RWPE1 (cell line): ENCODE measurements around the gene ZCCHC8.
"Not testable (repeated sequence)": the region's sequence is repeated elsewhere in the genome, so short reads cannot be mapped to it uniquely, and the experiment has no call there.

Experiments
- CTCF ChIA-PET: fragments of 350-600 bp; sonication (Branson Sonifier 250); formaldehyde crosslinking; extraction: SDS; loops from one replicate; lab custom pipeline; 2021; lab: Yijun Ruan, JAX
- POLR2A ChIA-PET: fragments of 400-600 bp; formaldehyde crosslinking; extraction: SDS; loops from one replicate; lab custom pipeline; 2020; ENCODE audit warnings: antibody characterized with exemption; ENCODE audit not compliant: low non-redundant PET; lab: Yijun Ruan, JAX
- DNase-seq: peaks from one replicate; pipeline ENCODE4 v3.0.0; 2012; ENCODE audit warnings: low spot score
- H3K27ac ChIP-seq: fragments of 450-650 bp; 2 replicates; pipeline ENCODE4 v1.5.1; 2017
- CTCF ChIP-seq: fragments of 450-650 bp; conservative IDR thresholded peaks from 2 replicates; pipeline ENCODE4 v1.5.1; 2017; ENCODE audit warnings: low read depth, mild to moderate bottlenecking

Gene ZCCHC8

GRCh38 chr12:122515275-122515674 lies 14.5 kb upstream of the ZCCHC8 start:
- ChIA-PET POLR2A (no interaction called here), CTCF (interaction anchor here (0.6 kb wide), 1 partner anchor 13 kb away, joined by 4 read pairs; no protein-coding TSS in a partner anchor)
- no peak for DNase-seq
- no peak for TF ChIP-seq CTCF
- no peak overlapping the region; the same call in 1 of the 2 replicates for H3K27ac ChIP-seq

- no peak for DNase-seq
Measured at GRCh38 chr12:122513660-122514059, 12.9 kb upstream of the ZCCHC8 start.

GRCh38 chr12:122513028-122513427 lies 12.3 kb upstream of the ZCCHC8 start:
- DNase-seq, CTCF ChIA-PET, H3K27ac ChIP-seq: not testable (repeated sequence)
- POLR2A ChIA-PET, result interaction anchor here (0.6 kb wide), 1 partner anchor 240 kb away, joined by 4 read pairs; the partner anchor contains the start of gene DENR

More at GRCh38 chr12:122513660-122514059, 12.9 kb upstream of the ZCCHC8 start:
- ChIA-PET POLR2A (no interaction called here), CTCF (no interaction called here)
- H3K27ac ChIP-seq, result no peak overlapping the region
- no peak for TF ChIP-seq CTCF

GRCh38 chr12:122508163-122508562 lies 7.4 kb upstream of the ZCCHC8 start:
- POLR2A ChIA-PET, result no interaction called here
- no peak for DNase-seq
- H3K27ac ChIP-seq, result no peak overlapping the region
- CTCF ChIA-PET, result no interaction called here
- no peak for TF ChIP-seq CTCF

- no peak for DNase-seq
- ChIA-PET CTCF (no interaction called here), POLR2A (no interaction called here)
- H3K27ac ChIP-seq, result no peak overlapping the region
- TF ChIP-seq CTCF, result no peak
Measured at GRCh38 chr12:122506393-122506938, 5.7 kb upstream of the ZCCHC8 start.

GRCh38 chr12:122505419-122506051 lies 4.8 kb upstream of the ZCCHC8 start:
- no peak for TF ChIP-seq CTCF
- DNase-seq, result no peak
- ChIA-PET POLR2A (no interaction called here), CTCF (no interaction called here)
- H3K27ac ChIP-seq, result no peak overlapping the region

- CTCF ChIA-PET, result no interaction called here
- no peak for TF ChIP-seq CTCF
- H3K27ac ChIP-seq, result peak overlapping the region; percentile 54
- POLR2A ChIA-PET, result no interaction called here
- no peak for DNase-seq
Measured at GRCh38 chr12:122503783-122504590, 3.3 kb upstream of the ZCCHC8 start.
